H1 (cell line): Measurements from ENCODE around the gene HNRNPDL. TPM values are rescaled to one million over a fixed set of nuclear protein-coding genes. Genes with fewer than 3 reads are reported as not detected.

ENCODE experiments used
- CTCF ChIA-PET: fragments of 300-600 bp; sonication (Branson Sonifier 250); formaldehyde crosslinking; loops from one replicate; lab custom pipeline; 2021; ENCODE audit not compliant: partially characterized antibody; lab: Charles Lee
- POLR2A ChIA-PET: fragments of 300-600 bp; sonication (Branson Sonifier 250); formaldehyde crosslinking; loops from one replicate; lab custom pipeline; 2021; ENCODE audit warnings: inconsistent platforms; ENCODE audit not compliant: partially characterized antibody; lab: Charles Lee
- DNase-seq, 2 experiments: peaks; one replicate each; pipeline versions ENCODE4 v3.0.0 to v3.0.0-alpha.2; 2010 to 2022; ENCODE audit warnings: low spot score in 2 of 2, low read depth in 1 of 2, mixed read lengths in 1 of 2
- FAIRE-seq: peaks from 2 replicates; lab custom pipeline; 2011; peaks lifted over from hg19 to GRCh38; lab: Jason Lieb, UNC
- H2AFZ ChIP-seq: 2 replicates; pipeline ENCODE4 v1.8.1; 2012; ENCODE audit warnings: low read length, inconsistent platforms
- H2AK5ac ChIP-seq: 2 replicates; pipeline ENCODE4 v1.6.1; 2013; ENCODE audit warnings: low read depth, low read length
- H2BK120ac ChIP-seq: replicated peaks from 2 replicates; pipeline ENCODE3; 2013; ENCODE audit warnings: low read depth, low read length, inconsistent platforms
- H2BK12ac ChIP-seq: 2 replicates; pipeline ENCODE4 v1.6.1; 2013; ENCODE audit warnings: low read depth, low read length
- H2BK15ac ChIP-seq: 2 replicates; pipeline ENCODE4 v1.6.1; 2013; ENCODE audit warnings: low read length
- H2BK20ac ChIP-seq: 2 replicates; pipeline ENCODE4 v1.6.1; 2013; ENCODE audit warnings: low read length
- H2BK5ac ChIP-seq: 2 replicates; pipeline ENCODE4 v1.6.1; 2013; ENCODE audit warnings: low read depth, low read length
- H3K14ac ChIP-seq: 2 replicates; pipeline ENCODE4 v1.6.1; 2013; ENCODE audit warnings: inconsistent platforms; ENCODE audit not compliant: insufficient read length
- H3K18ac ChIP-seq: 2 replicates; pipeline ENCODE4 v1.6.1; 2013; ENCODE audit warnings: low read length; ENCODE audit errors: extremely low read depth
- H3K23ac ChIP-seq: 2 replicates; pipeline ENCODE4 v1.6.1; 2013; ENCODE audit warnings: inconsistent platforms; ENCODE audit not compliant: insufficient read length
- H3K23me2 ChIP-seq: 2 replicates; pipeline ENCODE4 v1.6.1; 2013; ENCODE audit warnings: low read depth, low read length
- H3K27ac ChIP-seq: 2 replicates; pipeline ENCODE4 v1.6.1; 2011; ENCODE audit warnings: low read depth, low read length, inconsistent platforms
- H3K27me3 ChIP-seq, 4 experiments: replicated peaks in 1 of 4; 1 replicate in 1 of 4; 2 replicates in 3 of 4; pipeline versions ENCODE4 v1.6.1 to v1.8.1; 2011 to 2013; ENCODE audit warnings: low read length in 3 of 4, mild to moderate bottlenecking in 3 of 4, inconsistent platforms in 2 of 4, mixed read lengths in 2 of 4, moderate library complexity in 1 of 4; ENCODE audit not compliant: control insufficient read depth in 3 of 4, insufficient read depth in 3 of 4; ENCODE audit errors: extremely low read depth in 1 of 4
- H3K36me3 ChIP-seq, 4 experiments: 2 replicates each; pipeline versions ENCODE4 v1.6.1 to v1.8.1; 2011 to 2013; ENCODE audit warnings: mild to moderate bottlenecking in 4 of 4, low read length in 3 of 4, moderate library complexity in 2 of 4, control low read depth in 1 of 4, inconsistent platforms in 1 of 4; ENCODE audit not compliant: insufficient read depth in 4 of 4, control insufficient read depth in 2 of 4
- H3K4ac ChIP-seq: replicated peaks from 2 replicates; pipeline ENCODE3; 2013; ENCODE audit warnings: low read length, low read depth, mixed read lengths, inconsistent platforms; ENCODE audit not compliant: insufficient read length
- H3K4me1 ChIP-seq, 4 experiments: replicated peaks in 1 of 4; 1 replicate in 1 of 4; 2 replicates in 3 of 4; pipeline versions ENCODE4 v1.6.1 to v1.8.1; 2011 to 2013; ENCODE audit warnings: low read length in 3 of 4, inconsistent platforms in 2 of 4, mixed read lengths in 1 of 4; ENCODE audit not compliant: insufficient read depth in 4 of 4, control insufficient read depth in 3 of 4
- H3K4me2 ChIP-seq, 2 experiments: 2 replicates each; pipeline versions ENCODE4 v1.6.1 to v1.8.1; 2011 to 2013; ENCODE audit warnings: low read depth in 2 of 2, low read length in 2 of 2, control low read depth in 1 of 2, inconsistent platforms in 1 of 2, mild to moderate bottlenecking in 1 of 2; ENCODE audit not compliant: insufficient read depth in 1 of 2
- H3K4me3 ChIP-seq, 4 experiments: fragments of 200-600, 300-600 bp in 1 of 4; sonication (generic), shearing (Covaris generic), sonication (Bioruptor Twin) in 1 of 4; 2 replicates each; pipeline versions ENCODE4 v1.5.1 to v1.8.1; 2011 to 2016; ENCODE audit warnings: low read length in 4 of 4, low read depth in 3 of 4, control low read depth in 2 of 4, inconsistent platforms in 2 of 4, mild to moderate bottlenecking in 2 of 4, mixed read lengths in 1 of 4, moderate library complexity in 1 of 4; ENCODE audit not compliant: insufficient read depth in 2 of 4; ENCODE audit errors: extremely low read depth in 1 of 4
- H3K56ac ChIP-seq: replicated peaks from 2 replicates; pipeline ENCODE3; 2013; ENCODE audit warnings: low read depth, mild to moderate bottlenecking, mixed read lengths, low read length, inconsistent platforms; ENCODE audit not compliant: insufficient read length
- H3K79me1 ChIP-seq: 2 replicates; pipeline ENCODE4 v1.6.1; 2013; ENCODE audit warnings: low read depth, low read length, control low read depth
- H3K79me2 ChIP-seq, 2 experiments: 2 replicates each; pipeline versions ENCODE4 v1.6.1 to v1.8.1; 2012 to 2013; ENCODE audit warnings: low read length in 2 of 2, mild to moderate bottlenecking in 2 of 2, inconsistent platforms in 1 of 2; ENCODE audit not compliant: insufficient read depth in 2 of 2, control insufficient read depth in 1 of 2
- H3K9ac ChIP-seq, 4 experiments: replicated peaks in 1 of 4; 1 replicate in 1 of 4; 2 replicates in 3 of 4; pipeline versions ENCODE4 v1.6.1 to v1.8.1; 2011 to 2013; ENCODE audit warnings: low read depth in 3 of 4, low read length in 3 of 4, control low read depth in 2 of 4, mild to moderate bottlenecking in 2 of 4, moderate library complexity in 2 of 4, inconsistent platforms in 1 of 4; ENCODE audit errors: extremely low read depth in 1 of 4
- H3K9me3 ChIP-seq, 2 experiments: 2 replicates each; pipeline versions ENCODE4 v1.6.1 to v1.8.1; 2012 to 2013; ENCODE audit warnings: mild to moderate bottlenecking in 2 of 2, moderate library complexity in 2 of 2, control low read depth in 1 of 2, inconsistent platforms in 1 of 2, low read depth in 1 of 2, low read length in 1 of 2, mixed read lengths in 1 of 2; ENCODE audit not compliant: insufficient read depth in 2 of 2
- H4K20me1 ChIP-seq, 2 experiments: replicated peaks in 1 of 2; 2 replicates each; pipeline versions ENCODE3 to v1.8.1; 2011 to 2013; ENCODE audit warnings: inconsistent platforms in 2 of 2, low read length in 2 of 2, mild to moderate bottlenecking in 1 of 2; ENCODE audit not compliant: insufficient read depth in 2 of 2, control insufficient read depth in 1 of 2
- H4K5ac ChIP-seq: 2 replicates; pipeline ENCODE4 v1.6.1; 2013; ENCODE audit warnings: low read length, low read depth, mixed read lengths, inconsistent platforms; ENCODE audit not compliant: insufficient read length
- H4K8ac ChIP-seq: 2 replicates; pipeline ENCODE4 v1.8.0; 2013; ENCODE audit warnings: mild to moderate bottlenecking, moderate library complexity, low read length, inconsistent platforms; ENCODE audit not compliant: insufficient read depth; ENCODE audit errors: extremely low read depth
- H4K91ac ChIP-seq: replicated peaks from 2 replicates; pipeline ENCODE3; 2013; ENCODE audit warnings: low read length, mixed read lengths, inconsistent platforms; ENCODE audit not compliant: insufficient read length
- ASH2L ChIP-seq: fragments of 200-600, 300-600 bp; sonication (generic); IDR thresholded peaks from one replicate; pipeline ENCODE4 v1.7.1; 2017; ENCODE audit warnings: low read length
- EP300 ChIP-seq, 2 experiments: IDR thresholded peaks; 1 replicate in 1 of 2; 2 replicates in 1 of 2; pipeline ENCODE4 v1.6.1; 2011 to 2012; ENCODE audit warnings: low read depth in 2 of 2, low read length in 2 of 2, mild to moderate bottlenecking in 2 of 2, borderline replicate concordance in 1 of 2, inconsistent platforms in 1 of 2, moderate library complexity in 1 of 2
- EZH2 ChIP-seq: fragments of 200-600 bp; sonication (generic); IDR thresholded peaks from 2 replicates; pipeline ENCODE4 v1.7.1; 2012; ENCODE audit warnings: low read depth, mild to moderate bottlenecking, moderate library complexity, low read length, inconsistent platforms; ENCODE audit not compliant: severe bottlenecking
- GTF2F1 ChIP-seq: IDR thresholded peaks from 2 replicates; pipeline ENCODE4 v1.6.1; 2012; ENCODE audit warnings: low read depth, low read length, improper control_type of control experiment, borderline replicate concordance
- SRF ChIP-seq: IDR thresholded peaks from 2 replicates; pipeline ENCODE4 v1.6.1; 2011; ENCODE audit warnings: mild to moderate bottlenecking, low read depth, low read length, moderate library complexity
- WGBS, 2 experiments: shearing (Covaris generic) in 1 of 2; methylation state at CpG; one replicate each; pipeline versions ENCODE4 v1.1.6 to v1.1.7; 2013 to 2015; ENCODE audit warnings: low lambda C conversion rate in 2 of 2, mixed read lengths in 2 of 2, inconsistent platforms in 1 of 2, low coverage in 1 of 2, missing lambda C conversion rate in 1 of 2; ENCODE audit not compliant: insufficient replicate concordance in 2 of 2, insufficient coverage in 1 of 2, insufficient read length in 1 of 2; ENCODE audit errors: extremely low coverage in 1 of 2, missing lambda C conversion rate in 1 of 2; 5-methylcytosine and 5-hydroxymethylcytosine counted together
- long read RNA-seq, 2 experiments: library from RNA in 1 of 2; library from capped mRNA in 1 of 2; stranded (forward); transcript quantifications; one replicate each; pipeline ENCODE4 v2.0.0, GENCODE V29; 2021; ENCODE audit warnings: inconsistent platforms in 1 of 2
- polyA minus RNA-seq, 3 experiments: library from RNA; depleted of rRNA, polyadenylated mRNA; stranded (reverse); fragments of >200 nt; gene quantifications; 1 replicate in 2 of 3; 2 replicates in 1 of 3; pipeline ENCODE4 v1.2.3, GENCODE V29; 2011
- polyA plus RNA-seq, 7 experiments: library from polyadenylated mRNA; depleted of rRNA in 3 of 7; stranded (reverse) in 5 of 7; unstranded in 2 of 7; fragments of >200 nt in 5 of 7; fragments of 200-250 nt in 2 of 7; gene quantifications; 1 replicate in 5 of 7; 2 replicates in 1 of 7; 4 replicates in 1 of 7; pipeline versions ENCODE4 v1.2.1 to v1.2.3, GENCODE V29; 2011 to 2013; ENCODE audit warnings: missing spikeins in 2 of 7, mixed read lengths in 2 of 7
- total RNA-seq: library from RNA; stranded (reverse); fragmentation: NEBNext Ultra II Directional; extraction: Animal tissue kit (Norgen Biotek cat#: 25700); gene quantifications from 2 replicates; pipeline ENCODE4 v1.2.1, GENCODE V29; 2021

Gene HNRNPDL
- total RNA-seq (408 and 411 TPM in 2 replicates), polyA plus RNA-seq (2011; rRNA removed) (133 and 197 TPM in 2 replicates), polyA minus RNA-seq (2011; rRNA and poly(A)+ RNA removed) (31.2 and 33.1 TPM in 2 replicates)
- 371 TPM for polyA plus RNA-seq (2011; cell fraction: cytosol; rRNA removed)
- polyA plus RNA-seq (2011; cell fraction: nucleus; rRNA removed): 158 TPM
- 321 to 400 TPM (median 352 TPM) in 4 replicates for polyA plus RNA-seq (2012, experiment 1 of 2)
- polyA plus RNA-seq (2012, experiment 2 of 2): 68.1 TPM
- 392 TPM for polyA plus RNA-seq (2013, experiment 1 of 2)
- polyA plus RNA-seq (2013, experiment 2 of 2): 386 TPM
- 81.2 TPM for polyA minus RNA-seq (2011; cell fraction: cytosol; rRNA and poly(A)+ RNA removed)
- polyA minus RNA-seq (2011; cell fraction: nucleus; rRNA and poly(A)+ RNA removed): 136 TPM
- long read RNA-seq, experiment 1, transcript HNRNPDL-201 (8 exons, 3,781 nt): major isoform, 109 of 247 reads
- long read RNA-seq, experiment 1, transcript HNRNPDL-204 (7 exons, 2,404 nt): minor isoform, 7 of 247 reads
- long read RNA-seq, experiment 1, transcript HNRNPDL-202 (9 exons, 1,402 nt): minor isoform, 7 of 247 reads
- long read RNA-seq, experiment 1, partial matches to known transcripts: 78 of 247 reads
- long read RNA-seq, experiment 1, other reads (novel, unspliced or antisense): 44 of 247 reads
- long read RNA-seq, experiment 2, transcript HNRNPDL-201 (8 exons, 3,781 nt): major isoform, 413 of 570 reads
- long read RNA-seq, experiment 2, transcript HNRNPDL-202 (9 exons, 1,402 nt): minor isoform, 29 of 570 reads
- long read RNA-seq, experiment 2, transcript HNRNPDL-204 (7 exons, 2,404 nt): minor isoform, 23 of 570 reads
- long read RNA-seq, experiment 2, transcript HNRNPDL-207 (7 exons, 3,968 nt): minor isoform, 5 of 570 reads
- long read RNA-seq, experiment 2, partial matches to known transcripts: 53 of 570 reads
- long read RNA-seq, experiment 2, other reads (novel, unspliced or antisense): 47 of 570 reads

DNA sequence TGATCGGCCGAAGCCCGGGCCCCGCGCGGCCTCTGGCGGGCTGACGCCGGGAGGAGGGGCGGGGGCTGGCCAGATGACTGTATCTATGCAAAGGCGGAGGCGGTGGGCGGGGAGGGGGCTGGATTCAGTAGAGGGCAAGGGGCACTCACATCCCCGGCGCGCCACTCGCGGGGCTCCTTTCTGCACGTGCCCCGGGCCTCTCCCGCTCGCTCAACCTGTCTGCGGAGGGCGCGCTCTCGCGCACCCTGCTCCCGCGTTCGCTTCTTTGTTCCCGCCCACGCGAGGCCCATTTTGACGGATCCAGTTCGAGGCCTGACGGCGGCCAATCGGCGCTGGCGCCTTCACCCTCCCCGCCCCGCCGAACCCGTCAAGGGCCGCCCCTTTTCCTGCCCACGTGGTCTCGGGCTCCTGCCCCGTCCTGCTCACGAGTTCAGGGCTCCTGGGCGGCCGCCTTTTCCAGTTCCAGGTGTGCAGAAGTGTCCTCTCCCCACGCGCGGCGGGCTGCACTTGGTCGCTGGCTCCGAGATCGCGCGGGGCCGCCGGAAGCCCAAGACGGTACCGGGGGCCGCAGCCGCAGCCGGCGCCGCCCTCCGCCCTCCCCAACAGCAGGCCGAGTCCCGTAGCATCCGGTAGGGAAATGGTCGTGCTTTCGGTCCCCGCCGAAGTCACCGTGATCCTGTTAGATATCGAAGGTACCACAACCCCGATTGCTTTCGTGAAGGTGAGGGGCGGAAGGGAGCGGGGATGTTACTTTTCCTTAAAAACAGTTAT, at the start of gene HNRNPDL, which contains the start of gene ENOPH1:
Gene HNRNPDL (minus strand): TSS at position 270 of the 771 bp plus-strand sequence. CDS start 772 bp downstream, outside the sequence.
Gene ENOPH1 (plus strand): TSS at position 398 of the 771 bp plus-strand sequence. CDS start 240 bp downstream, at position 638.
- Histone ChIP-seq H3K14ac (no peak within 1 kb of the TSS), H2BK120ac (peak within 1 kb of the TSS; percentile 28), H3K9ac (peak within 1 kb of the TSS; percentile 90 to 100 (median 100)), H3K23ac (no peak within 1 kb of the TSS), H3K4ac (peak within 1 kb of the TSS; percentile 97), H2AFZ (no peak within 1 kb of the TSS; the same call in 1 of the 2 replicates), H3K27ac (peak within 1 kb of the TSS; percentile 99), H3K4me3 (peak within 1 kb of the TSS; percentile 94 to 97 (median 94)), H4K20me1 (peaks cover 36 to 42% of the 10 kb centered on the region in 2 experiments), H3K4me2 (peak within 1 kb of the TSS; percentile 80 to 84), H3K79me1 (no peaks in the 10 kb centered on the region), H2AK5ac (peak within 1 kb of the TSS; percentile 11; the same call in 1 of the 2 replicates), H2BK5ac (peak within 1 kb of the TSS; percentile 99), H3K9me3 (no peaks in the 10 kb centered on the region), H3K27me3 (no peaks in the 10 kb centered on the region), H3K4me1 (peaks cover 0 to 4% (median 2%) of the 10 kb centered on the region in 4 experiments; a peak in 3 of 7 replicates), H4K8ac (peak within 1 kb of the TSS; percentile 99), H2BK12ac (peak within 1 kb of the TSS; percentile 63; the same call in 1 of the 2 replicates), H3K36me3 (peaks cover 15 to 37% (median 29%) of the 10 kb centered on the region in 4 experiments), H3K56ac (peak within 1 kb of the TSS; percentile 97), H2BK15ac (no peak within 1 kb of the TSS; the same call in 1 of the 2 replicates), H3K18ac (peak within 1 kb of the TSS; percentile 98), H4K91ac (peak within 1 kb of the TSS; percentile 94), H3K79me2 (peaks cover 71 to 93% of the 10 kb centered on the region in 2 experiments), H3K23me2 (peaks cover 3% of the 10 kb centered on the region), H4K5ac (peak within 1 kb of the TSS; percentile 86), H2BK20ac (no peak within 1 kb of the TSS)
- 2% methylated on average over 61 of the region's 83 CpGs; no CpG with 5 or more reads in 1 of the 2 experiments for WGBS, 2 experiments
- peak; percentile 92 to 95 for DNase-seq
- no peak for FAIRE-seq
- CTCF ChIA-PET: interaction anchor here (0.5 to 1.4 kb wide), 3 partner anchors 17 to 50 kb away, joined by 3 to 8 read pairs (median 5); no protein-coding TSS in a partner anchor
- POLR2A ChIA-PET: interaction anchor here (0.9 to 7.3 kb wide), 29 partner anchors 8 to 273 kb away, joined by 3 to 126 read pairs (median 6); partner anchors contain the start of gene HNRNPD
- TF ChIP-seq EZH2 (no peak), EP300 (IDR thresholded peaks at IDR 0.05; ENCODE audit: borderline replicate concordance in 1 of 2, low read depth in 2 of 2, low read length in 2 of 2) (no peak), SRF (no peak), ASH2L (no peak), GTF2F1 (no peak)
